ENCODE data around the gene HDAC4.

HDAC4 gene

DNA sequence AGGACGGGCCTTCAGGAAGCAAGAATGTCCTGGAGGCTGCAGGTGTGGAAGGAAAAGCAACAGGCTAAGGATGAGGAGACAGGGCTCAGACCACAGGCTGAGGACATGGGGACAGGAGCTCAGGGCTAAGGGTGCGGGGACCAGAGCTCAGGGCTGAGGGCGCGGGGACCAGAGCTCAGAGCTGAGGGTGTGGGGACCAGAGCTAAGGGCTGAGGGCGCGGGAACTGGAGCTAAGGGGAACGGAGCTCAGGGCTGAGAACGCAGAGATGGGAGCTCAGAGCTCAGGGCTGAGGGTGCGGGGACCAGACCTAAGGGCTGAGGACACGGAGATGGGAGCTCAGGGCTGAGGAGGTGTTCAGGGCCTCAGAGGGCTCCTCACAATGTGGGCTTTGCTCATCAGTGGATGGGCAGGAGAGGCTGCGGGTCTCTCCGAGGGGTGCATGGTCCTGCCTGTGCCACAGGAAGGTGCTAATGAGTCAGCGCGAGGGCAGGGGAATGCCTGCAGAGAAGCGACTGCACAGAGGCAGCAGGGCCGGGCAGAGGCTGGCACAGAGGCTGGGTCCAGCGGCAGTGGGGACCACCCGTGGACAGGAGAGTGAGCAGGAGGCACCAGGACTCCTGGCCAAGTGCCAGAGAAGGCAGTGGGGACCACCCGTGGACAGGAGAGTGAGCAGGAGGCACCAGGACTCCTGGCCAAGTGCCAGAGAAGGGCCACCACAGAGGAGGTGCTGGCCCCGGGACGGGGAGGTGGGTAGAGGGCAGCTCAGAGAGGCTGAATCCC, 281.3 kb downstream of the HDAC4 start:
- TF ChIP-seq CTCF (IDR thresholded peaks at IDR 0.05) = no peak
- H3K4me1 ChIP-seq (ENCODE audit: control insufficient read depth in 1 of 2, insufficient read depth in 1 of 2, low read depth in 1 of 2, low read length in 1 of 2) = no peaks in the 10 kb centered on the region
- H3K27me3 ChIP-seq = no peaks in the 10 kb centered on the region
- no peak overlapping the region for H3K4me3 ChIP-seq (ENCODE audit: low read depth in 1 of 2, low read length in 1 of 2)
- no peaks in the 10 kb centered on the region for H3K9me3 ChIP-seq
- H3K27ac ChIP-seq = no peak overlapping the region
- H3K36me3 ChIP-seq = peaks cover 88% of the 10 kb centered on the region

- H3K9me3 ChIP-seq = no peaks in the 10 kb centered on the region
These were observed 282.1 kb downstream of the HDAC4 start for GRCh38 chr2:239118675-239119211.

DNA sequence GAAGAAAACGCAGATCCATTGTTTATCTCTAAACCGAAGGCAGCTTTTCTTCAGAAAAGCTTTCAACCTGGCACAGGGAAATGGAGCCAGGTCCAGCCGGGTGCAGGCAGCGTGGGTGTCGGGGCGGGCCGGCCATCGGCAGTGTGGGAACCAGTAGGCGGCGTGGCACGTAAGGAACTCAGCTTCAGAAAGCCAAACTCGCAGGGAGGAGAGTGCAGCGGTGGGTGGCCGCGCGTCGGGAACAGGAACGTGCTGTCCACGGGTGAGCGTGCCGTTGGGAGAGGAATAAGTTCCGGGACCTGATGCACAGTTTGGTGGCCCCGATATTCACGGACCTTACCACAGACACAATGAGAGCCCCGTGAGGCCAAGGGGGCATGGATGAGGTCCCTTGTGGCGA, 282.6 kb downstream of the HDAC4 start:
- peaks cover 88% of the 10 kb centered on the region for H3K36me3 ChIP-seq
- TF ChIP-seq CTCF (IDR thresholded peaks at IDR 0.05) = no peak
- H3K9me3 ChIP-seq = no peaks in the 10 kb centered on the region
- H3K4me3 ChIP-seq (ENCODE audit: low read depth in 1 of 2, low read length in 1 of 2) = no peak overlapping the region
- no peak overlapping the region for H3K27ac ChIP-seq
- no peaks in the 10 kb centered on the region for H3K27me3 ChIP-seq
- H3K4me1 ChIP-seq (ENCODE audit: control insufficient read depth in 1 of 2, insufficient read depth in 1 of 2, low read depth in 1 of 2, low read length in 1 of 2) = no peaks in the 10 kb centered on the region

More at GRCh38 chr2:239118675-239119211, 282.1 kb downstream of the HDAC4 start:
- Histone ChIP-seq H3K4me3 (ENCODE audit: low read depth in 1 of 2, low read length in 1 of 2) (no peak overlapping the region), H3K4me1 (ENCODE audit: control insufficient read depth in 1 of 2, insufficient read depth in 1 of 2, low read depth in 1 of 2, low read length in 1 of 2) (no peaks in the 10 kb centered on the region), H3K27me3 (no peaks in the 10 kb centered on the region), H3K36me3 (peaks cover 88% of the 10 kb centered on the region), H3K27ac (no peak overlapping the region)
- no peak for TF ChIP-seq CTCF (IDR thresholded peaks at IDR 0.05)

GRCh38 chr2:239117831-239118230, 283.0 kb downstream of the HDAC4 start:
- Histone ChIP-seq H3K4me3 (ENCODE audit: low read depth in 1 of 2, low read length in 1 of 2) (no peak overlapping the region), H3K4me1 (ENCODE audit: control insufficient read depth in 1 of 2, insufficient read depth in 1 of 2, low read depth in 1 of 2, low read length in 1 of 2) (no peaks in the 10 kb centered on the region), H3K36me3 (peaks cover 88% of the 10 kb centered on the region), H3K9me3 (no peaks in the 10 kb centered on the region), H3K27me3 (no peaks in the 10 kb centered on the region), H3K27ac (no peak overlapping the region)
- TF ChIP-seq CTCF (IDR thresholded peaks at IDR 0.05) = no peak

- Histone ChIP-seq H3K27me3 (no peaks in the 10 kb centered on the region), H3K36me3 (peaks cover 88% of the 10 kb centered on the region)
These were observed 284.2 kb downstream of the HDAC4 start for GRCh38 chr2:239116456-239117246.

More at GRCh38 chr2:239116456-239117246, 284.2 kb downstream of the HDAC4 start:
- TF ChIP-seq CTCF (IDR thresholded peaks at IDR 0.05) = no peak
- no peaks in the 10 kb centered on the region for H3K4me1 ChIP-seq (ENCODE audit: control insufficient read depth in 1 of 2, insufficient read depth in 1 of 2, low read depth in 1 of 2, low read length in 1 of 2)
- no peaks in the 10 kb centered on the region for H3K9me3 ChIP-seq
- H3K27ac ChIP-seq = no peak overlapping the region
- H3K4me3 ChIP-seq (ENCODE audit: low read depth in 1 of 2, low read length in 1 of 2) = no peak overlapping the region
